SH-SY5Y (cell line): ENCODE data around the gene TCP10L.

Experiments used
- GATA2 ChIP-seq: IDR thresholded peaks from 2 replicates; pipeline ENCODE4 v1.6.1; 2011; ENCODE audit warnings: mild to moderate bottlenecking, low read depth, low read length
- GATA3 ChIP-seq: IDR thresholded peaks from 2 replicates; pipeline ENCODE4 v1.6.1; 2011; ENCODE audit warnings: low read depth, mild to moderate bottlenecking, low read length, moderate library complexity

Gene TCP10L

DNA sequence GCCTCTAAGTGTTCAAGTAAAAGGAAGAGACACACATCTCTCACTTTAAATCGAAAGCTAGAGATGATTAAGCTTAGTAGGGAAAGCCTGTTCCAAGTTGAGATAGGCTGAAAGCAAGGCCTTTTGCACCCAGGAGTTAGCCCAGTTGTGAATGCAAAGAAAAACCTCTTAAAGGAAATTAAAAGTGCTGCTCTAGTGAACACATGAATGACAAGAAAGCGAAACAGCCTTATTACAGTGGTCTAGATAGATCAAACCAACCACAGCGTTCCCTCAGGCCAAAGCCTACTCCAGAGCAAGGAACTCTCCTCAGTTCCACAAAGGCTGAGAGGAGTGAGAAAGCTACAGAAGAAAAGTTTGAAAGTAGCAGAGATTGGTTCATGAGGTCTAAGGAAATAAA, 14.9 kb downstream of the TCP10L start:
- TF ChIP-seq GATA2 (no peak), GATA3 (no peak)

DNA sequence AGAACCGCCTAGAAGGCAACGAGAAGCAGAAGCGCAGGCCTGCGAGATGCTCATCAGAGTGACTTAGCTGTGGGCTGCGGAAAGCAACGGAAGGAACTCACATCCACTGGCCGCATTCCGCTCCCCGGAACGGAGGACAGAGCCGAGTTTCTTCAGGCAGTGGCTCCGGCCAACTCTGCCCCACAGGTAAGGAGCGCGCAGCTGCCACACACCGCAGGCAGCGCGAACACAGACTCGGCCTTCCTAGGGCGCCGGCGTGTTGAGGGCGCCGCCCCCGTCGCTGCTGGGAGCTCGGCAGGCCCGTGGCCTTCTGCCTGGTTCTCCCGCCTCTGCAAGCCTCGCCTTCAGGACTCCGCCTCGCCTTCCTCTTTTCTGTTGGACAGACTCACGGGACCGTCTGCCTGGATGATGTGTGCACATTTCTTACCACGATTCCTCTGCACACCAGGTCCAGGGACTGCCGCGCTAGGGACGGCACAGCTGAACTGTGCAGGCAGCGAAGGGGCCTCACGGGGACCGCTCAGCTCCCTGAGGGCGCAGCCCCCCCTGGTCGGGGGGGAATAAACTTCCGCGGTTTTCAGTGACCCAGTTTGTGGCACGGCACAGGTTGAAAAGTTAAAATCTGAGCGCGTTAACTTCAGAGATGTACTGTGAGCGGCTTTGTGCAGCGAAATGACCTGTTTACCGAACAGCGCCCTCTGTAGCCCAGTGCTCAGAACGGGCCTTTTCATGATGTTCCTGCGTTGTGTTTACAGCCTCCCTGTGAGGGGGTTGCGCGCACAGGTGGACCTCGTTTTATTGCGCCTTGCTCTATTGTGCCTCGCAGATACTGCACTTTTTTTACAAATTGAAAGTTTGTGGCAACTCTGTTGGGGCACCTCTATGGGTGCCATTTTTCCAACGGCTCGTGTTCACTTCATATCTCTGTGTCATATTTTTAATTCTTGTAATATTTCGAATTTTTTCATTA, 15.8 kb downstream of the TCP10L start:
- TF ChIP-seq GATA2 (no peak), GATA3 (no peak)

DNA sequence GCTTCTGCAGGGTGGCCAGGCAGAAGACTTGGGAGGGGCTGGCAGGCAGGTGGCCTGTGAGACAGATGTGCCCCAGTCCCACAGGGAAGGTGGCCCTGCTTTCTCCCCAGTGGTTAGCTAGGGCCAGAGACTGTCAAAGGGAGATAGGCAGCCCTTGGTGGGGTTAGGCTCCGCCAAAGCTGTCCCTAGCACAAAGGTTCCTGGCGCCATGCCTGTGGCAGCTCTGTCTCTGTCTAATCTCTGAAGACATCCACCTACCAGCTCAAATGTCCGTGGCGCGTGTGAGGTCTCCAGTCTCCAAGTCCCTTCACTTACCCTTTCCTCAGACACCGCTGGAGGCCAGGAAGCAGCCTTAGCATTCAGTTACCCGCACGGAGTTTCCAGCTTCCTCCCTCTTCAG, 17.7 kb downstream of the TCP10L start:
- TF ChIP-seq GATA3: no peak
- TF ChIP-seq GATA2: no peak

DNA sequence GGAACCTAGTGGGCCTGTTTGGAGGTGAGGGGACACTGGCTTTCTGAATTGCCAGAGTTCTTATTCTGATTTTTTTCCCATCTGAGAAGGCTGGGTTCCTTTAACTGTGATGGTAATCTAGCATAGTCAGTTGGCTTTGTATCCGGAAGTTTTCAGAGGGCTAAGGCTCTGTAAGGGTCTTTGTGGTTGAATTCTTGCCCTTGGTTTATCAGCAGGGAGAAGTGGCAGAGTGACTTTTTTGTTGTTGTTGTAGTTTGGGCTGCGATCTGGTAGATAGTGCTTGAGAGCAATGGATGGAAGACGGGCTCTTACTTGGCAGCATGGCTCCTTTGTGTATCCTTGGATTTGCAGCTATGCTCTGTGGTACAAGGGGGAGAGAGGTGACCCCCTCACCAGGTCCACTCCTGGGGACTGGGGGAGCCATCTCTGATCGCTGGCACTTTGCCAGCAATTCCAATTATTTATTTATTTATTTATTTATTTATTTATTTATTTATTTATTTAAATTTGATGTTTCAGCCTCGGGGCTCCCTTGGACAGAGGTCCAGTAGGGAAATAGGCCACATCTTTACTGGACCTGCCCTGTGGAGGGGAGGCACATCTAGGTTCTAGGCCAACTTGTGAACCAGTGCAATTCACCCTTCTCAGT, 18.5 kb downstream of the TCP10L start:
- TF ChIP-seq GATA3: no peak
- TF ChIP-seq GATA2: no peak

DNA sequence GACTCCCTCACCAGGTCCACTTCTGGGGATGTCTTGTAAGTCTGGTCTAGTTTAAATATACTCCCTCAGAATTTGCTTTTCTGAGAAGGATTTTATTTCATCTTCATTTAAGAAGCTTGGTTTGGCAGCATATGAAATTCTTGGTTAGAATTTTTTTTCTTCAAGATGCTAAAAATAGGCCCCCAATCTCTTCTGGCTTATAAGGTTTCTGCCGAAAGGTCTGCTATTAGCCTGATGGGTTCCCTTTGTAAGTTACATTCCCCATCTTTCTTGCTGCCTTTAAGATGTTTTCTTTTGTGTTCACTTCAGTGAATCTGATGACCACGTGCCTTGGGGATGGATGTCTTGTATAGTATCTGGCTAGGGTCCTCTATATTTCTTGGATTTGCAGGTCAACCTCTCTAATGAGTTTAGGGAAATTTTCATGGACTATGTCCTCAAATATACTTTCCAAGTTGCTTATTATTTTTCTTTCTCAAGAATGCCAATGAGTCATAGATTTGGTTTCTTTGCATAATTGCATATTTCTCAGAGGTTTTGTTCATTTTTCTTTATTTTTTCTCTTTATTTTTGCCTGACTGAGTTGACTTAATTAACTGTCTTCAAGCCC, 19.4 kb downstream of the TCP10L start:
- TF ChIP-seq GATA2 (no peak), GATA3 (no peak)

DNA sequence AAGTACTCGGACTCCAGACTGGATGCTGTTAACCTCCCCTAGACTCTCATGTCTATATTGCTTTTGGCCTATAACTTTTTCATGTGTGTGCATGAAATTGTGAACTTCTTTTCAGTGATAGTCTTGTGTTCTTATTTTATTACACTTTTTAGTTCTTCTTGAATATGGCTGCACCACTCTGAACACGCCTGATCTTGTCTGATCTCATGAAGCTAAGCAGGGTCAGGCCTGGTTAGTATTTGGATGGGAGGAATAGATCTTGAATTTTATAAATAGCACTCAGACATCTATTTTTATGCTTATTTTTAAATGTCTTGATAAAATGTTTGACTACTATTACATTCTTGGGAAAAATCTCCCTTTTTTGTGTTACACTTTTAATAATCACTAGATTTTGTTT, 22.4 kb downstream of the TCP10L start:
- no peak for TF ChIP-seq GATA3
- TF ChIP-seq GATA2: no peak

DNA sequence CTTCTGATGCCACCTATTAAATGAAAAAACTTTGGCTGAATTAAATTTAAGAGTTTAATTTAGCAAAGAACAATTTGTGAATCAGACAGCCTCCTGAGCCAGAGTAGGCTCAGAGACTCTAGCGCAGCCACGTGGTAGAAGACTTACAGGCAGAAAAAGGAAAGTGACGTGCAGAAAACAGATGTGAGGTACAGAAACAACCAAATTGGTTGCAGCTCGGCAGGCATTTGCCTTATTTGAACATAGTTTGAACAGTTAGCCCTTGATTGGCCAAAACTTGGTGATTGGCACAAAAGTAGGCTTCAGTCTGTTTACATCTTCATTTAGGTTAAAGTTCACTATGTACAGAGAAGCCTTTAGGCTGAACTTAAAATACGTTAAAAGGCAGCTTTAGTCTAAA, 22.9 kb downstream of the TCP10L start:
- TF ChIP-seq GATA3 (no peak), GATA2 (no peak)

DNA sequence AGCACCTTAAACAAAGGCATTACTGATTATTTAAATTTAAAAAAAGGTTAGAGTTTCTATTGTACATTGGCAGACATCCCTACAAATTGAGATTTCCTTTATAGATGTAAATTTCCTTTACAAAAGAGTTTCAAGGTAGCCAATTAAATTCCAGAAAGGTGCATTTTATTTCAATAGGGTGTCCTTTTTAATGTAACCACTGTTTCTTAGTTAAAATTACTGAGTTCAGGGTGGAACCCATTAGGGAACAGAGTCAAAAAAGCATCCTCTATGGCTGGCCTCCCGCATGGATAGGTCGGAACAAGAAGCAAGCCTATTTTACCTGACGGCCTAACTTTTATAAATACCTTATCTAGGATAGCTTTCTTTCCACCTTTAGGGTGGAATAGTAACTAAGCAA, 24.4 kb downstream of the TCP10L start:
- TF ChIP-seq GATA3 (no peak), GATA2 (no peak)

DNA sequence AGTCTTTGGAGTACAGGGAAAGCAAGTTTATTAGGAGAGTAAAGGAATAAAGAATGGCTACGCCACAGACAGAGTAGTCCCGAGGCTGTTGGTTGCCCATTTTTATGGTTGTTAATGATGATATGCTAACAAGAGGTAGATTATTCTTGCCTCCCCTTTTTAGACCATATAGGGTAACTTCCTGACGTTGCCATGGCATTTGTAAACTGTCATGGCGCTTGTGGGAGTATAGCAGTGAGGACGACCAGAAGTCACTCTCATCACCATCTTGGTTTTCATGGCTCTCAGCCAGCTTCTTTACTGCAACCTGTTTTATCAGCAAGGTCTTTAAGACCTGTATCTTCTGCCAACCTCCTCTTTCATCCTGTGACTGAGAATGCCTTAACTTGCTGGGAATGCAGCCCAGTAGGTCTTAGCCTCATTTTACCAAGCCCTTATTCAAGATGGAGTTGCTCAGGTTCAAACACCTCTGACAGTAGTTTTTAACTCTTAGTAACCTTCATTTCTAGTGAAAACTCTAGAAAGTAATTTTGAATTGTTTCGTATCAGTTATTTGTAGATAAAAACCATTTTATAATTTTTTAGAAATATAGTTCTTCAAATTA, 26.2 kb downstream of the TCP10L start:
- TF ChIP-seq GATA3 (no peak), GATA2 (no peak)

DNA sequence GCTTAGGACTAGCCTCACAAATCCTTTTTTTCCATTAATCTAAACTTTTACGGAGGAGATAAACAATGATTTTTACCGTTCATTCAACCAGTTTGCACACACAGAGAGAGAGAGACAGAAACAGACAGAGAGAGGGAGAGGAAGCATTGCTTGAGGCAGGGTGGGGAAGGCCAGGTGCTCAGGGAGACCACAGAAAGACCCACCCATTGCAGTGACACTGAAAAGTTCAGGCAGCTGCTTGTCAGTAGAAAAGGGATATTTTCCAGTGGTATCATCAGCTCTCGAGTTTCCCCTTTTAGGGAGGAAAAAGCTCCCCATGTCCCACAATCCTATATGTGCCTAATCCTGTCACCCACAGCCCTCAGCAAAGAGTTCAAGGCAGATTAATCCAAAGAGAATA, 27.2 kb downstream of the TCP10L start:
- TF ChIP-seq GATA3: no peak
- no peak for TF ChIP-seq GATA2

DNA sequence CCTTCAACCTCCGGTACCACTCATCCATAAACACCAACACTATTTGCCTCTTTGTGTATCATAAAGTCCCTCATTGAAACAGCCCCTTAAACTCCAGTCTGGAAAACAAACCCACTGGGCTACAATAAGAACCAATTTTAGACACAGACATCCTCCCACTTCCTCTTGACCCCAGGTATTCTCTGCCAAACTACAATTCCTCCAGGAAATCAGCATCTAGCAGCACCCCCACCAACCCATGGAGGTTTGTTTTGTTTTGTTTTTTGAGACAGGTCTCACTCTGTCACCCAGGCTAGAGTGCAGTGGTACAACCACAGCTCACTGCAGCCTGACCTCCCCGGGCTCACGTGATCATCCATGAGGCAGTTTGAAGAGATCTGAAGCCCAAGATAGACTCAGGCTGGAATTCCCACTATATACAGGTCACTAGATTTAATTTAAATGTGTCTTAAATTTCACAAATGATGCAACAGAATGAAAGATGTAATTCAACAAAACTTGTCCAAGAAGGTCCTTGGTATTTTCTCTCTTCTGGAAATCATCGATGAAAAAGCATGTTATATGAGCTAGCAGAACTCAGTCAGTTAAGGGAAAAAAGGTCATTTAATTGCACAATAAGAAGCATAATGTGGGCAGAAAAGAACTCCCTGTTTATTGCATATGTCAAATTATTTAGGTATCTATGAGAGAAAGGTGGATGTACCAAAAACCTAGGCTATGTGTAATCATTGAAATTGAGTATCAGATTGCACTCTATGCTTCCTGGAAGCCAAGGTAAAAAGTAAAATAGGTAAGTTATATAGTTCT, 30.3 kb downstream of the TCP10L start:
- TF ChIP-seq GATA3 (no peak), GATA2 (no peak)

DNA sequence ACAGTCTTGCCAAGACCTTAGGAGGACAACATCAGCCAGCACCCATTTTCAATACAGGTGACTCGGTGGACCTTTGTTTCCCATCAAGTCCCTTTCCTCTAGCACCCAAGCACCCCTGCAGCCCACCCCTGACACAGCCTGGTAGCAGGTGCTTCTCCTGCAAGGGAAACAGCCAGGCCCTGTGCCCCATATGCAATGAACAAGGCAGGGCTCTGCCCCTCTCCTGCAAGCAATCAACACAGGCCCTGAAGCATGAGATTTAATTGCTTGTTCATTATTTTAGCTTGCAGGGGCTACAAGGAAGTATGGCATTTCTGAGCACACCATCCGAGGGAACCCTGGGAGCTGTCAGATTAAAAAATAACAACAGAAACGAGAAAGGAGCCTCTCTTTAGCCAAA, 35.4 kb downstream of the TCP10L start:
- no peak for TF ChIP-seq GATA3
- TF ChIP-seq GATA2: no peak

DNA sequence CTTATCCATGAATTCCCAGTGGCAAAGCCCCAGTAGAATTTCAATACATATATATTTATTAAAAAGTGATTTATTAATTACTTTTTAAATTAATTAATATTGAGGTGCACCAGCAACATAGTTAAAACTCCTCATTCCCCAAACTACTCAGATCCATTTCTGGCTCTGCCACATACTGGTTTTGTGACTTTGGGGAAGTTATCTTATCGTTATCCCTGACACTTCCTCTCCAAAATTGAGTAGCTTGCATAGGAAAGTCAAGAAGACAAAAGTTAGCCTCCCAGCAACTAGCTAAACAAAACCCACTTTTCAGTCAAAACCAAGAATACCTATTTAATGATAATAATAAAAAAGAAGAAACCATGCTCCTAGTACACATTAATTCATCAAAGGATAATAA, 35.9 kb downstream of the TCP10L start:
- no peak for TF ChIP-seq GATA3
- TF ChIP-seq GATA2: no peak
